ENCODE measurements around the gene SPECC1L.
"Not testable (repeated sequence)": the region's sequence is repeated elsewhere in the genome, so short reads cannot be mapped to it uniquely, and the experiment has no call there.

DNA sequence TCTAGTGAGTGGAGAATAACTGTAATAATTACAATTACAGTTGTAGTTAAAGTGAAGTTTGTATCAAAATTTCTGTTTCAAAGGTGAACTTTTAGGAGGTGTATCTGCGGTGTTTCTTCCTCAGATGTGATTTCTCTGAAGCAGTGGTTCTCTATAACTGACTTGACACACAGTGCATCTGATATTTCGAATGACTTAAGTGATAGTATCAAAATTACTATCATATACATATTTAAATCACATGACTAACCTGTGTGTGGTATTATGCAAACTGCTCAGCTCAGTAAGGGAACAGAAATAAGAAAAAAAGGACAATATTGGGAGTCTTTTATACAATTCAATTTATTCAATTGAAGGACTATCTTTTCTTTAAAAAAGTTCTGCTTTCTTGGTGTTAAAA lies 2.4 kb downstream of the SPECC1L start:
- not testable (repeated sequence) for TF ChIP-seq CREB1 (IDR thresholded peaks at IDR 0.05); RAD21 (IDR thresholded peaks at IDR 0.05 in 1 of 2, conservative IDR thresholded peaks at IDR 0.05 in 1 of 2; ENCODE audit: low read depth in 2 of 2, low read length in 2 of 2); YY1 (IDR thresholded peaks at IDR 0.05; ENCODE audit: low read depth, low read length); TBP (IDR thresholded peaks at IDR 0.05; ENCODE audit: low read depth, low read length); MAFK (IDR thresholded peaks at IDR 0.05; ENCODE audit: low read depth, low read length); POLR2AphosphoS5 (IDR thresholded peaks at IDR 0.05; ENCODE audit: low read depth, low read length); SP2 (IDR thresholded peaks at IDR 0.05; ENCODE audit: low read length); CHD2 (IDR thresholded peaks at IDR 0.05; ENCODE audit: low read length); SUZ12 (IDR thresholded peaks at IDR 0.05; ENCODE audit: low read length); CEBPB (IDR thresholded peaks at IDR 0.05; ENCODE audit: low read depth, low read length)
- TF ChIP-seq, protein P1, sequence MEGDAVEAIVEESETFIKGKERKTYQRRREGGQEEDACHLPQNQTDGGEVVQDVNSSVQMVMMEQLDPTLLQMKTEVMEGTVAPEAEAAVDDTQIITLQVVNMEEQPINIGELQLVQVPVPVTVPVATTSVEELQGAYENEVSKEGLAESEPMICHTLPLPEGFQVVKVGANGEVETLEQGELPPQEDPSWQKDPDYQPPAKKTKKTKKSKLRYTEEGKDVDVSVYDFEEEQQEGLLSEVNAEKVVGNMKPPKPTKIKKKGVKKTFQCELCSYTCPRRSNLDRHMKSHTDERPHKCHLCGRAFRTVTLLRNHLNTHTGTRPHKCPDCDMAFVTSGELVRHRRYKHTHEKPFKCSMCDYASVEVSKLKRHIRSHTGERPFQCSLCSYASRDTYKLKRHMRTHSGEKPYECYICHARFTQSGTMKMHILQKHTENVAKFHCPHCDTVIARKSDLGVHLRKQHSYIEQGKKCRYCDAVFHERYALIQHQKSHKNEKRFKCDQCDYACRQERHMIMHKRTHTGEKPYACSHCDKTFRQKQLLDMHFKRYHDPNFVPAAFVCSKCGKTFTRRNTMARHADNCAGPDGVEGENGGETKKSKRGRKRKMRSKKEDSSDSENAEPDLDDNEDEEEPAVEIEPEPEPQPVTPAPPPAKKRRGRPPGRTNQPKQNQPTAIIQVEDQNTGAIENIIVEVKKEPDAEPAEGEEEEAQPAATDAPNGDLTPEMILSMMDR (IDR thresholded peaks at IDR 0.05; ENCODE audit: control extremely low read depth in 1 of 3, insufficient read depth in 1 of 3, low read depth in 1 of 3, low read length in 3 of 3) = not testable (repeated sequence)
